Activated CD8-positive, alpha-beta T cell treated with anti-CD3 and anti-CD28 coated beads for 36 hours (primary cell): ENCODE data around the gene ZNF609. TPM values are rescaled to one million over a fixed set of nuclear protein-coding genes. Genes with fewer than 3 reads are reported as not detected.

Source experiments
- ATAC-seq: fragments of 200-7000 bp; cut with Tn5 transposase; one replicate; pipeline ENCODE4 v1.10.0; 2021; ENCODE audit warnings: mild to moderate bottlenecking, moderate library complexity
- CTCF ChIA-PET: fragments of 350-600 bp; sonication (Branson Sonifier 250); formaldehyde crosslinking; loops from one replicate; lab custom pipeline; 2021; ENCODE audit warnings: antibody characterized with exemption; lab: Charles Lee
- POLR2A ChIA-PET: fragments of 350-600 bp; sonication (Branson Sonifier 250); formaldehyde crosslinking; loops from one replicate; lab custom pipeline; 2021; ENCODE audit warnings: antibody characterized with exemption; lab: Charles Lee
- DNase-seq: peaks from one replicate; pipeline ENCODE4 v3.0.0-alpha.2; 2020
- H3K27ac Mint-ChIP-seq: one replicate; pipeline ENCODE4 v1.8.0; 2021; ENCODE audit warnings: mild to moderate bottlenecking, mixed read lengths
- H3K27me3 Mint-ChIP-seq: one replicate; pipeline ENCODE4 v1.8.0; 2021; ENCODE audit warnings: mixed read lengths
- H3K36me3 Mint-ChIP-seq: one replicate; pipeline ENCODE4 v1.8.0; 2021; ENCODE audit warnings: low read depth, mixed read lengths
- H3K4me1 Mint-ChIP-seq: one replicate; pipeline ENCODE4 v1.8.0; 2021; ENCODE audit warnings: low read depth, mixed read lengths
- H3K4me3 Mint-ChIP-seq: one replicate; pipeline ENCODE4 v1.8.0; 2021; ENCODE audit warnings: mild to moderate bottlenecking, moderate library complexity, mixed read lengths
- H3K9me3 Mint-ChIP-seq: one replicate; pipeline ENCODE4 v1.8.0; 2021; ENCODE audit warnings: mixed read lengths
- intact Hi-C: fragments of 100-400 bp; cut with micrococcal nuclease; formaldehyde crosslinking; loops from one replicate; pipeline ENCODE4 v1.10.0; 2022
- total RNA-seq, 2 experiments: library from RNA; stranded (reverse); gene quantifications; one replicate each; pipeline ENCODE4 v1.2.3, GENCODE V29; 2021
- TF ChIP-seq, protein P1 (sequence below): fragments of 200-600 bp; IDR thresholded peaks from one replicate; pipeline ENCODE4 v1.8.0; 2022; ENCODE audit warnings: antibody characterized with exemption, mild to moderate bottlenecking

The ZNF609 gene
- total RNA-seq, 2 experiments from 2014 or later, result 37.2 to 39.6 TPM

GRCh38 chr15:64536244-64536836 is 76.0 kb downstream of the ZNF609 start:
- Mint-ChIP-seq H3K9me3 (peaks cover 4% of the 10 kb centered on the region), H3K4me3 (no peak overlapping the region), H3K4me1 (peaks cover 49% of the 10 kb centered on the region), H3K27ac (peak overlapping the region; percentile 69), H3K36me3 (peaks cover 22% of the 10 kb centered on the region), H3K27me3 (no peaks in the 10 kb centered on the region)
- intact Hi-C loops, result no loop called here
- TF ChIP-seq, protein P1, sequence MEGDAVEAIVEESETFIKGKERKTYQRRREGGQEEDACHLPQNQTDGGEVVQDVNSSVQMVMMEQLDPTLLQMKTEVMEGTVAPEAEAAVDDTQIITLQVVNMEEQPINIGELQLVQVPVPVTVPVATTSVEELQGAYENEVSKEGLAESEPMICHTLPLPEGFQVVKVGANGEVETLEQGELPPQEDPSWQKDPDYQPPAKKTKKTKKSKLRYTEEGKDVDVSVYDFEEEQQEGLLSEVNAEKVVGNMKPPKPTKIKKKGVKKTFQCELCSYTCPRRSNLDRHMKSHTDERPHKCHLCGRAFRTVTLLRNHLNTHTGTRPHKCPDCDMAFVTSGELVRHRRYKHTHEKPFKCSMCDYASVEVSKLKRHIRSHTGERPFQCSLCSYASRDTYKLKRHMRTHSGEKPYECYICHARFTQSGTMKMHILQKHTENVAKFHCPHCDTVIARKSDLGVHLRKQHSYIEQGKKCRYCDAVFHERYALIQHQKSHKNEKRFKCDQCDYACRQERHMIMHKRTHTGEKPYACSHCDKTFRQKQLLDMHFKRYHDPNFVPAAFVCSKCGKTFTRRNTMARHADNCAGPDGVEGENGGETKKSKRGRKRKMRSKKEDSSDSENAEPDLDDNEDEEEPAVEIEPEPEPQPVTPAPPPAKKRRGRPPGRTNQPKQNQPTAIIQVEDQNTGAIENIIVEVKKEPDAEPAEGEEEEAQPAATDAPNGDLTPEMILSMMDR, result no peak
- DNase-seq, result no peak
- ATAC-seq, result peak; percentile 38
- ChIA-PET CTCF (interaction anchor here (1.6 kb wide), 2 partner anchors 10 to 150 kb away, joined by 3 to 4 read pairs; no protein-coding TSS in a partner anchor), POLR2A (interaction anchor here (1.2 kb wide), 1 partner anchor 98 kb away, joined by 3 read pairs; no protein-coding TSS in a partner anchor)

- TF ChIP-seq, protein P1, result no peak
- no peak overlapping the region for H3K4me3 Mint-ChIP-seq
- peaks cover 16% of the 10 kb centered on the region for H3K36me3 Mint-ChIP-seq
- no peaks in the 10 kb centered on the region for H3K27me3 Mint-ChIP-seq
- no peaks in the 10 kb centered on the region for H3K9me3 Mint-ChIP-seq
- intact Hi-C loops, result no loop called here
- POLR2A ChIA-PET, result interaction anchor here (0.8 to 1.2 kb wide), 2 partner anchors 9 to 17 kb away, joined by 3 read pairs; no protein-coding TSS in a partner anchor
- peaks cover 31% of the 10 kb centered on the region for H3K4me1 Mint-ChIP-seq
- no peak for ATAC-seq
- DNase-seq, result no peak
- H3K27ac Mint-ChIP-seq, result no peak overlapping the region
- CTCF ChIA-PET, result no interaction called here
Observed at GRCh38 chr15:64542091-64542490, 81.7 kb downstream of the ZNF609 start.

- DNase-seq (no peak), ATAC-seq (no peak)
- POLR2A ChIA-PET, result interaction anchor here (1.3 kb wide), 1 partner anchor 37 kb away, joined by 3 read pairs; no protein-coding TSS in a partner anchor
- CTCF ChIA-PET, result interaction anchor here (1.2 kb wide), 1 partner anchor 18 kb away, joined by 3 read pairs; no protein-coding TSS in a partner anchor
- Mint-ChIP-seq H3K9me3 (no peaks in the 10 kb centered on the region), H3K4me1 (peaks cover 38% of the 10 kb centered on the region), H3K36me3 (peaks cover 17% of the 10 kb centered on the region), H3K4me3 (no peak overlapping the region), H3K27me3 (no peaks in the 10 kb centered on the region), H3K27ac (no peak overlapping the region)
- intact Hi-C loops, result no loop called here
- TF ChIP-seq, protein P1, result no peak
Observed at GRCh38 chr15:64544450-64544849, 84.1 kb downstream of the ZNF609 start.

GRCh38 chr15:64547275-64547674 is 86.9 kb downstream of the ZNF609 start:
- POLR2A ChIA-PET, result no interaction called here
- peaks cover 20% of the 10 kb centered on the region for H3K36me3 Mint-ChIP-seq
- H3K4me3 Mint-ChIP-seq, result no peak overlapping the region
- H3K27me3 Mint-ChIP-seq, result no peaks in the 10 kb centered on the region
- no peaks in the 10 kb centered on the region for H3K9me3 Mint-ChIP-seq
- TF ChIP-seq, protein P1, result no peak
- no peak for ATAC-seq
- no peak overlapping the region for H3K27ac Mint-ChIP-seq
- H3K4me1 Mint-ChIP-seq, result peaks cover 44% of the 10 kb centered on the region
- CTCF ChIA-PET, result no interaction called here
- intact Hi-C loops, result no loop called here
- no peak for DNase-seq

DNA sequence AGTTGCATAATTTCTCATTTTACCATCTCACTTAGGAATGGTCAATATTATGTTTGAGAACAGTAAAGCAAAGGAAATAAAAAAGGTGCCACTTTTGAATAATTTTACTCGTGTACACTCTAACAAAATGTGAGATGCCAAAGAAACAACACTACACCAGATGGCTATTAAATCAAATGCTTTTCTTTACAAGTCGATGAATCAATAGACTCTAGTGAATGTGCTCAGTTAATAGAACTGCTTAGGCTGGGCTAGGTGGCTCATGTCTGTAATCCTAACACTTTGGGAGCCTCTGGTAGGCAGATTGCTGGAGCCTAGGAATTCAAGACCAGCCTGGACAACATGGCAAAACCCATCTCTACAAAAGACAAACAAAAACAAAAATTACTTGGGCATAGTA is 87.9 kb downstream of the ZNF609 start:
- TF ChIP-seq, protein P1, result no peak
- ChIA-PET CTCF (no interaction called here), POLR2A (no interaction called here)
- intact Hi-C loops, result no loop called here
- Mint-ChIP-seq H3K4me3 (no peak overlapping the region), H3K27me3 (no peaks in the 10 kb centered on the region), H3K4me1 (peaks cover 44% of the 10 kb centered on the region), H3K9me3 (no peaks in the 10 kb centered on the region), H3K36me3 (peaks cover 18% of the 10 kb centered on the region), H3K27ac (no peak overlapping the region)
- ATAC-seq, result no peak
- DNase-seq, result no peak
